ENCODE results near the gene USP6NL.

Gene USP6NL

DNA sequence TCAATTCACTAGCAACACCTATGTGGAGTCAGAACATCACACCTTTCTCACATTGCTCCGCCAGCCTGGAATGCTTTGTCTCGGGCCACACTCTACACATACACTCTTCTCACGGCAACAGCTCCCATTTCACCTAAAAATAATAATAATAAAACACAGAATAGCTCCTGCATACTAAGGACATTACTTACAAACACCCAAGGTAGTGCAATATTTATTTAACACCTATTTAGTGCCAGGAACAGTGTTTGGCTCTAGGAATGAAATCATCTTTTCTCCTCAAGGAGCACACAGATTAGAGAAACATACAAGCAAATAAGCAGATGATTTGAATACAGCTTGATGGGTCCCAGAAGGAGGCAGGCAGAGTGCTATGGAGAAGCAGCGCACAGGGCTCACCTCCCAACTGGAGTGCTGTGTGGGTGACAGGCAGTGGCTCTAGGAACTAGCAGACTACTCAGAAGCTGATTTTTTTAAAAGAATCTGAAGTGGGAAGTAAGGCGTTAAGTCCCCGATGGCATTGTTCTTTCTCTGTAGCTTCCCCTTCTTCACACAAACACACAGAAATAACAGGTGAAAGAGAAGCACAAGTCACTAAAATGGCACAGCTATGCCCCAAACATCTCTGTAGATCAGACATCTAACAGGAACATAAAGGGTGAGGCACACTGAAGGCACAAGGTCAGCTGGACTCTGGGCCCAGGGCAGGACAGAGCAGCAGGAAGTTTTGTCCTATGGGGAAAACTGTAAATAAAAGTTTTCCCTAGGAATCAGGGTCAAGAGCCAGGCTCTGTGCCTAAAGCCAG is 16.7 kb downstream of the USP6NL start:
- no peak for DNase-seq (ENCODE audit: low read depth in 2 of 2, low spot score in 1 of 2)

GRCh38 chr10:11593612-11594011 is 17.8 kb downstream of the USP6NL start:
- DNase-seq (ENCODE audit: low read depth in 2 of 2, low spot score in 1 of 2): no peak

GRCh38 chr10:11589738-11590137 is 21.7 kb downstream of the USP6NL start:
- no peak for DNase-seq (ENCODE audit: low read depth in 2 of 2, low spot score in 1 of 2)

GRCh38 chr10:11588873-11589574 is 22.4 kb downstream of the USP6NL start:
- no peak for DNase-seq (ENCODE audit: low read depth in 2 of 2, low spot score in 1 of 2)

DNA sequence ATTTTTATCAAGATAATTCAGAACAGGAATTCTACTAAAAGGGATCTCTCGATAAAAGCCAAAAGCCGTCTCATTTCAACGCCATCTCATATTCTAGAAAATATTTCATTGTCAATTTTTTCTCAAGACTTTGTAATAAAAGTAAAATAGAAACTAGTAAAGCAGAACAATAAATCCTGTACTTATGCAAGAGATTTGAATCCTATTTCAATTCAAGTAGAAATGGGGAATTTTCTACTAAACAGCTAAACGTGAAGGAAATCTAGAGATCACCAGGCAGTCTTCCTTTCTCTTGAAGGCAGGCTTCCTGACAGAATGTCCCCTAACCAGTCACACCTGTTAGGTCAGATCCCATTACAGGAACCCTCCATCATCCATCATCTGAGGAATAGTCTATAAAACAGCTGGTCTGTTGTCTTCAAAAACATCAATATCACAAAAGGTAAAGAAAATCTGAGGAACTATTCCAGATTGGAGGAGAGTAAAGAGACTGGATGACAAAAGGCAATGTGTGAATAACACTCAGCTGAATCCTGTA is 23.7 kb downstream of the USP6NL start:
- no peak for DNase-seq (ENCODE audit: low read depth in 2 of 2, low spot score in 1 of 2)

- DNase-seq (ENCODE audit: low read depth in 2 of 2, low spot score in 1 of 2): no peak
Measured at GRCh38 chr10:11586170-11586569, 25.3 kb downstream of the USP6NL start.

DNA sequence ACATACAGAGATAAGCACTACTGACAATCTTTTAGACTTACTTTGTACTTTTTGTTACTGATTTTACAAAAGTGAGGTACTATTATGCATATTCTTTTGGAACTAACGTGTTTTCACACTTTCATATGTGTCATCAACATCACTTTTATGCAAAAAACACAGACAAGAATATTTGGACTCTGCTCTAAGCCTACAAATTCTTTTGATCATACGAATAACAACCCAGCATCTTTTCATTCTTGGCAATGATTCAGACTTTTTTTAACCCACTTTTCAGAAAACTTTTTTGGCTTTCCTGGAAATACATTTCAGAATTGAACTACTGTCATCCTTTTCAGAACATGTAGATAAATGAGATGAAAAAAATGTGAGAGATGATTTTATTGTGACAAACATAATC is 30.2 kb downstream of the USP6NL start:
- DNase-seq (ENCODE audit: low read depth in 2 of 2, low spot score in 1 of 2): no peak

- DNase-seq (ENCODE audit: low read depth in 2 of 2, low spot score in 1 of 2): no peak
Measured at GRCh38 chr10:11579885-11580284, 31.6 kb downstream of the USP6NL start.

GRCh38 chr10:11578802-11579255 is 32.6 kb downstream of the USP6NL start:
- DNase-seq (ENCODE audit: low read depth in 2 of 2, low spot score in 1 of 2): no peak

DNA sequence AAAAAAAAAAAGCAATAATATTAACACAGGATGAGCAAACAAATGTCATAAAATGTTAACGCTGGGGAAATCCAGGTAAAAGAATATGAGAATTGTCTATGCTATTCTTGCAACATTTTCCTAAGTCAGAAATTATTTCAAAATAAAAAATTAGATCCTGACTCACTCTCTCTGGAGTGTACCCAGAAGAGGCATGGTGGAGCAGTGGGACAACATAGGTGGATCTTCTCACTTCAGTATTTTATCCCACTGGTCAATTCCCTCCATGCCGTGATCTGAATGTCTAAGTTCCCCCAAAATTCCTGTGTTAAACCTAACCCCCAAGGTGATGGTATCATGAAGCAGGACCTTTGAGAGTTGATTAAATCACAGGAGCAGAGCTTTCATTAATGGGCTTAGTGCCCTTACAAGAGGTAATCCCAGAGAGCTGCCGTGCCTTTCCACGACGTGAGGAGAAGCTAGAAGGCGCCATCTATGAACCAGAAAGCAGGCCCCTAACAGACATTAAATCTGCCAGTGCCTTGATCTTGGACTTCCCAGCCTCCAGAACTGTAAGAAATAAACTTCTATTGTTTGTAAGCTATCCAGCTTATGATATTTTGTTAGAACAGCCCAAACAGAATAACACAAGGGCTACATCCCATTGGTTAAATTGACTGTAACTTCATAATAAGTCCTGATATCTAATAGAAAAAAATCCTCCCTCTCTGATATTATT is 35.2 kb downstream of the USP6NL start:
- no peak for DNase-seq (ENCODE audit: low read depth in 2 of 2, low spot score in 1 of 2)

GRCh38 chr10:11573497-11573896 is 38.0 kb downstream of the USP6NL start:
- no peak for DNase-seq (ENCODE audit: low read depth in 2 of 2, low spot score in 1 of 2)

DNA sequence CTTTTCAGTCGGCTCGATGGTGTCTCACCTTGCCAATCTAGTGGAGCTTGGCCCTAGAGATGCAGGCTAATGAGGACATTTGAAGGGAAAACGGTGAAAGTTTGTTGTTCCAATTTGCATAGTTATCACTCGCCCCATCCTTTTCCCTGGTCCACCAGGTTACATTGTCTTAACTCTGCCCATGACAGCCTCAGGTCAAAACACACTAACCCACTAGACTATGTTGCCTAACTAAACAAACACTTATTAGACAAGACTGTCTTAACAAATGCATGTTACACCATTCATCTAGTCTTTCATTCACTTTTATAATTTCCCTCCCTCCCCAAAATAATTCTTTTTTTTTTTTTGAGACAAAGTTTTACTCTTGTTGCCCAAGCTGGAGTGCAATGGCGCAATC is 40.7 kb downstream of the USP6NL start:
- DNase-seq (ENCODE audit: low read depth in 2 of 2, low spot score in 1 of 2): no peak

DNA sequence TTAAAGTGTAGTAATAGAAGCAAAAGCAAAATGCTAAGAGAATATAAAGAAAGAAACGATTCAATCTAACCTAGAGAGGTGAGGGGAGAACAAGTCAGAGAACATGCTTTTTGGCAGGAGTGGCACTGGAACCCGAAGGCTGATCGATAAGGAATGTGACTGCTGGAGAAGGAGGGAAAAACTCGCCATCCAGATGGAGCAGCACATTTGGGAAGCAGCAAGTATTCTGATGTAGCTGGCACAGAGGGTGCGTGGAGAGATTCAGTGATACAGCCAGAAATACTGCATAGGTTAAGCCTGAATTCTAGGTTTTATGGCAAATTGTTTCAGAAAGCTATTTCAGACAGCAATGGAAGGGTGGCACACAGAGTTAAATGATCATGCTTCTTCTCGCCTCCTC is 42.0 kb downstream of the USP6NL start:
- DNase-seq (ENCODE audit: low read depth in 2 of 2, low spot score in 1 of 2): no peak

- no peak for DNase-seq (ENCODE audit: low read depth in 2 of 2, low spot score in 1 of 2)
Measured at GRCh38 chr10:11568578-11568977, 42.9 kb downstream of the USP6NL start.

DNA sequence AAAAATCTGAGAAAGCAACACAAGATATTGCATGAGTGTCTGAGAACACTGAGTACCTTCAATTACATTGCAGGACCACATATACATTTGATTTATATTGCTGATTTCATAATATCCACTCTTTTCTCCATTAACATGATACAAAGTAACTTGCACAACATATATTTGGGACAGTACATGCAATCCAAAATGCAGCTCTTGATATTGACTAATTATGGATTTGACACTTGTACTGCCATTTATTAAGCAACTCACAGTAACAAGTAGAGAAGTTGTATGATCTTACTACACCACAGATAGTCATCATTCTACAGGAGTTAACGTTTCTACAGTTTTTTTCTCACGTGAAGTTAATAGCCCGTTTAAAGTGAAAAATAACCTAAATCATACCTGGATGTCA is 46.7 kb downstream of the USP6NL start:
- DNase-seq (ENCODE audit: low read depth in 2 of 2, low spot score in 1 of 2): no peak

DNA sequence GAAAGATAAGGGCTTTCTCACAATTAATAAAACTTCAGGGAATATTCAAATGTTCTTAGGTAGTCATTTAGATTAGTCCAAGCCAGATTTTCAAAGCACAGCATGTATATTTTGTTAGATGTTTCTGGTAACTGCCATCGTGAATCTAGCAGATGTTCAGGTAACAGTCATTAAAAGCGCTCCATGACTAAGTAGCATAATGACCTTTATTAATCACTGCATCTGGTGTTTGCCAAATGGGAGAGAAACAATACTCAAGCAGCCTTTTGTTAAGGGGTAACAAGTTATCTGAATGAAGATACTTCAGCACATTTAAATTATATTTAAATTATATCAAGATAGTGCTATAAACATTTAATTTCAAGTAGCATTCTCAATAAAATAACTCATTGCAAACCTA is 47.5 kb downstream of the USP6NL start:
- no peak for DNase-seq (ENCODE audit: low read depth in 2 of 2, low spot score in 1 of 2)

DNA sequence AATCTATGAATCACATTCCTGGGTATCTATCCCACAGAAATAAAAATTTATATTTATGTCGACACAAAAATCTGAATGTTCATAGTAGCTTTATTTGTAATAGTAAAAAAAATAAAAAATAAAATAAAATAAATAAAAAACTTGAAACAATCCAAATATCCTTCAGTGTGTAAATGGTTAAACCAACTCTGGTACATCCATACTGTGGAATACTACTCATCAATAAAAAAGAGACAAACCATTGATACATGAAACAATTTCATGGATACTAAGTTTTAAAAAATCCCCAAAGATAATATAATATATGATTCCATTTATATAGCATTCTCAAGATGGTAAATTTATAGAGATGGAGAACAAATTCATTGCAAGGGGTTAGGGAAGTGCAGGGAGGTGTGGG is 48.6 kb downstream of the USP6NL start:
- DNase-seq (ENCODE audit: low read depth in 2 of 2, low spot score in 1 of 2): no peak

GRCh38 chr10:11560076-11560709 is 51.3 kb downstream of the USP6NL start:
- DNase-seq (ENCODE audit: low read depth in 2 of 2, low spot score in 1 of 2): no peak

GRCh38 chr10:11557967-11558366 is 53.5 kb downstream of the USP6NL start:
- no peak for DNase-seq (ENCODE audit: low read depth in 2 of 2, low spot score in 1 of 2)

- DNase-seq (ENCODE audit: low read depth in 2 of 2, low spot score in 1 of 2): no peak
Measured at GRCh38 chr10:11557513-11557912, 53.9 kb downstream of the USP6NL start.

- DNase-seq (ENCODE audit: low read depth in 2 of 2, low spot score in 1 of 2): no peak
Measured at GRCh38 chr10:11555556-11555955, 55.9 kb downstream of the USP6NL start.
